Activated T-cell treated with anti-CD3 and anti-CD28 coated beads, Interleukin-2, amount 50 U/mL, for 4 hours (primary cell): ENCODE measurements around the gene STX8. TPM values are rescaled to one million over a fixed set of nuclear protein-coding genes. Genes with fewer than 3 reads are reported as not detected.
A peak's percentile ranks its signal among the peaks of the same experiment; 100 is the strongest.

Experiments used
- ATAC-seq, 2 donors: fragments of 200-7000 bp; cut with Tn5 transposase; one replicate each; pipeline ENCODE4 v1.10.0; 2021
- DNase-seq: peaks from one replicate; pipeline ENCODE4 v3.0.0-alpha.2; 2020
- H3K27me3 Mint-ChIP-seq: one replicate; pipeline ENCODE4 v1.8.0; 2021; ENCODE audit warnings: low read depth, mixed read lengths
- H3K36me3 Mint-ChIP-seq: one replicate; pipeline ENCODE4 v1.8.0; 2022; ENCODE audit warnings: mixed read lengths; ENCODE audit not compliant: insufficient read depth
- H3K4me1 Mint-ChIP-seq: one replicate; pipeline ENCODE4 v1.8.0; 2021; ENCODE audit warnings: low read depth, mixed read lengths
- H3K4me3 Mint-ChIP-seq: one replicate; pipeline ENCODE4 v1.8.0; 2021; ENCODE audit warnings: mild to moderate bottlenecking, moderate library complexity, mixed read lengths
- H3K9me3 Mint-ChIP-seq: one replicate; pipeline ENCODE4 v1.8.0; 2021; ENCODE audit warnings: mixed read lengths
- total RNA-seq, 3 donors: library from RNA; stranded (reverse); gene quantifications; one replicate each; pipeline ENCODE4 v1.2.1, GENCODE V29; 2021

The STX8 gene
- total RNA-seq, 3 donors from 2014 or later: 37.5 to 40.7 (median 38.3) TPM

DNA sequence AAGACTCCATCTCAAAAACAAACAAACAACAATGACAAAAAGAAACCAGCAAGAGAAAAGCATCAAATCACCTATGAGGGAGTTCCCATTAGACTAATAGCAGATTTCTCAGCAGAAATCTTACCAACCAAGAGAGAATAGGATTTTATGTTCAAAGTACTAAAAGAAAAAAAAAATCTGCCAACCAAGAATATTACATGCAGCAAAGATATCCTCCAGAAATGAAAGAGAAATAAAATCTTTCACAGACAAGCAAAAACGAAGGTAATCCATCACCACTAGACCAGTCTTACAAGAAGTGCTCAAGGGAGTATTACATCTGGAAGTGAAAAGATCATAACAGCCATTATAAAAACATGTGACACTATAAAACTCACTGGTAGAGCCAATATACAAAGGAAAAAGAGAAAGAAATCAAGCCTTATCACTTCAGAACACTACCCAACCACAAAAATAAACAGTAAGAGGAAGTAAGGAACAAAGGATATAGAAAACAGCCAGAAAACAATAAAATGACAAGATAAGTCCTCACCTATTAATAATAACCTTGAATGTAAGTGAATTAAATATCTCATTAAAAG lies 66.3 kb downstream of the STX8 start:
- H3K36me3 Mint-ChIP-seq: peaks cover 46% of the 10 kb centered on the region
- H3K27me3 Mint-ChIP-seq: no peaks in the 10 kb centered on the region
- H3K9me3 Mint-ChIP-seq: peaks cover 36% of the 10 kb centered on the region
- ATAC-seq: no peak
- DNase-seq: no peak
- no peak overlapping the region for H3K4me3 Mint-ChIP-seq
- H3K4me1 Mint-ChIP-seq: peaks cover 20% of the 10 kb centered on the region

DNA sequence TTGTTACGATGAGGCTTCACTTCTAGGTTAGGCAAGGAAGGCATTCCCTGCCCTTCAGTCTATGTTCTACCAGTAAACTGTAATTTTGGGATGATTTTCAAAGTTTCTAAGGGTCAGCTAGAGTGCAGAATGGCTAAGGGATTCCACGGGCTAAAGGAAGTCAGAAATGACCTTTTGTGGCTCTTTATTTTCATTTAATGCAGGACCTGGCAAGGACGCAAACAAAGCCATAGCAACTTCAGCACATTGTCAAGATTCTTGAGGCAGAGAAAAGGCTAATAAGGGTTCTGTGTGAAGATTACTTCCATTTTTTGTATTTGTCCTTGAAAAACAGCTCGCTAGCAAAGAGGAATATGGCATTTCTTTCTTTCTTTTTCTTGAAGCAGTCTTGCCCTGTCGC lies 76.6 kb downstream of the STX8 start:
- Mint-ChIP-seq H3K36me3 (peaks cover 17% of the 10 kb centered on the region), H3K4me3 (no peak overlapping the region), H3K9me3 (no peaks in the 10 kb centered on the region)

GRCh38 chr17:9498490-9498889 lies 77.1 kb downstream of the STX8 start:
- Mint-ChIP-seq H3K36me3 (peaks cover 17% of the 10 kb centered on the region), H3K27me3 (no peaks in the 10 kb centered on the region), H3K4me1 (no peaks in the 10 kb centered on the region), H3K9me3 (no peaks in the 10 kb centered on the region), H3K4me3 (no peak overlapping the region)
- DNase-seq (no peak), ATAC-seq (no peak)

More for the DNA sequence above, 76.6 kb downstream of the STX8 start:
- no peak for ATAC-seq
- Mint-ChIP-seq H3K27me3 (no peaks in the 10 kb centered on the region), H3K4me1 (no peaks in the 10 kb centered on the region)
- DNase-seq: no peak

DNA sequence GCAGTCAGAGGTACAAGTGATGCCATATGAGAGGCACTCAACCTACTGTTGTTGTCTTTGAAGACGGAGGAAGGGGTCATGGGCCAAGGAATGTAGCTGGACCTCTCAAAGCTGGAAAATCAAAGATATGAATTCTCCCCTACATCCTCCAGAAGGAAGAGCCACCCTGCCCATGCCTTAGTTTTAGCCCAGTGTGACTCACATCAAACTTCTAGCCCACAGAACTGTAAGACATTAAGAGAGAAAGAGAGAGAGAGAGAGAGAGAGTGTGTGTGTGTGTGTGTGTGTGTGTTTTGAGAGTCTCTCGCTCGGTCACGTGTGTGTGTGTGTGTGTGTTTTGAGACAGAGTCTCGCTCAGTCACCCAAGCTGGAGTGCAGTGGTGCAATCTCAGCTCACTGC lies 87.1 kb downstream of the STX8 start:
- peaks cover 28% of the 10 kb centered on the region for H3K36me3 Mint-ChIP-seq
- H3K4me3 Mint-ChIP-seq: no peak overlapping the region
- H3K9me3 Mint-ChIP-seq: no peaks in the 10 kb centered on the region
- H3K4me1 Mint-ChIP-seq: no peaks in the 10 kb centered on the region
- DNase-seq: no peak
- H3K27me3 Mint-ChIP-seq: no peaks in the 10 kb centered on the region
- ATAC-seq: no peak

- Mint-ChIP-seq H3K9me3 (no peaks in the 10 kb centered on the region), H3K36me3 (peaks cover 26% of the 10 kb centered on the region), H3K4me3 (no peak overlapping the region), H3K4me1 (no peaks in the 10 kb centered on the region), H3K27me3 (no peaks in the 10 kb centered on the region)
- DNase-seq (no peak), ATAC-seq (no peak)
Observed at GRCh38 chr17:9487406-9487805, 88.2 kb downstream of the STX8 start.

DNA sequence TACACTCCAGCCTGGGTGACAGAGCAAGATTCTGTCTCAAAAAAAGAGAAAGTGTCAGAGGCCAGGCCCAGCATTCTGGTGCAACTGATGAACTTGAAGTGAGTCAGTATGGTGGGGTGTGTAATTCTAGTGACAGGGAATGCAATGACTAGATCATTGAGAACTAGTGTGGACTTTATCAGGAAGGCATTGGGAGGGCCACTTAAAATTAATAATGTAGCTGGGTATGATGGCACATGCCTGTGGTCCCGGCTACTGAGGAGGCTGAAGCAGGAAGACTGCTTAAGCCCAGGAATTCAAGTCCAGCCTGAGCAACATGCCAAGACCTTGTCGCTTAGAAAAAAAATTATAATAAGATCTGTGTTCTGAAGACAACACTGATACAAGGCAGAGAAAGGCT lies 90.8 kb downstream of the STX8 start:
- DNase-seq (no peak), ATAC-seq (no peak)
- H3K36me3 Mint-ChIP-seq: peaks cover 20% of the 10 kb centered on the region
- no peaks in the 10 kb centered on the region for H3K9me3 Mint-ChIP-seq
- H3K27me3 Mint-ChIP-seq: no peaks in the 10 kb centered on the region
- no peak overlapping the region for H3K4me3 Mint-ChIP-seq
- H3K4me1 Mint-ChIP-seq: no peaks in the 10 kb centered on the region

DNA sequence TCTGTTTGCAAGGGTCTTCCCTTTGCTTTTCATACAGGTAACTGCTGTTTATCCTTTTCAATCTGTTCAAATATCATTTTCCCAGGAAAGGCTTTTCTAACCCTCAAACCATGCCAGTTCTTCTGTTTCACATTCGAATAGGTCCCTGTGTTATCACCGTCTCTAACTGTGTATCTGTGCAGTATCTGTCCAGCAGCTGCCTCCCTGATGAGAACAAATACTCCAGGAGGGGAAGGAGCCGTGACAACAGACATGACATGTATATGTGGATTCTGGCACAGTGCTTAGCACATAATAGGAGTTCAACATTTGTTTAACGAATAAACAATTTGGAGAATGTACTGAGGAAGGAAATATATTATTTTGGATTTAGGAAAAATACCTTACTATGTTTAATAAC lies 95.7 kb downstream of the STX8 start:
- H3K36me3 Mint-ChIP-seq: peaks cover 11% of the 10 kb centered on the region
- no peaks in the 10 kb centered on the region for H3K9me3 Mint-ChIP-seq
- H3K4me1 Mint-ChIP-seq: no peaks in the 10 kb centered on the region
- no peak overlapping the region for H3K4me3 Mint-ChIP-seq
- DNase-seq (no peak), ATAC-seq (no peak)
- no peaks in the 10 kb centered on the region for H3K27me3 Mint-ChIP-seq

DNA sequence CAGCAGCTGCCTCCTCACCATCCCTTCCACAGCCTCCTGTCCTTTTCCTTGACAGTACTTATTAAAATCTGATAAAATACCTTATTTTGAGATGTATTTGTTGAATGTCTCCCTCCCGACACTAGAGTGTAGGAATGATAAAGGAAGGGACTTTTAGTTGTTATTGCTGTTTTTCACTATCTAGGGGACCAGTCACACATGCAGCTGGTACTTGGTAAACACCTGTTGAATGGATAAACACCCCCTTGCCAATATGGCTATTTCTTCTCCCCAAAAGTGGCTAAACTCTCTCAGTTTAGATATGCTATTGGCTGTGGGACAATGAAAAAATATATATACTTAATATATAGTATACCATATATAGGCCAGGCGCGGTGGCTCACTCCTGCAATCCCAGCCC lies 96.7 kb downstream of the STX8 start:
- no peaks in the 10 kb centered on the region for H3K27me3 Mint-ChIP-seq
- no peak for ATAC-seq
- H3K4me1 Mint-ChIP-seq: no peaks in the 10 kb centered on the region
- DNase-seq: no peak
- H3K4me3 Mint-ChIP-seq: no peak overlapping the region
- peaks cover 6% of the 10 kb centered on the region for H3K36me3 Mint-ChIP-seq
- no peaks in the 10 kb centered on the region for H3K9me3 Mint-ChIP-seq

GRCh38 chr17:9475101-9475658 lies 100.4 kb downstream of the STX8 start:
- no peaks in the 10 kb centered on the region for H3K27me3 Mint-ChIP-seq
- DNase-seq (no peak), ATAC-seq (no peak)
- H3K9me3 Mint-ChIP-seq: no peaks in the 10 kb centered on the region
- H3K4me3 Mint-ChIP-seq: no peak overlapping the region
- H3K4me1 Mint-ChIP-seq: peaks cover 17% of the 10 kb centered on the region
- peaks cover 3% of the 10 kb centered on the region for H3K36me3 Mint-ChIP-seq

GRCh38 chr17:9473711-9474110 lies 101.9 kb downstream of the STX8 start:
- Mint-ChIP-seq H3K36me3 (peaks cover 3% of the 10 kb centered on the region), H3K4me3 (no peak overlapping the region), H3K27me3 (no peaks in the 10 kb centered on the region), H3K4me1 (peaks cover 32% of the 10 kb centered on the region), H3K9me3 (no peaks in the 10 kb centered on the region)
- no peak for ATAC-seq
- no peak for DNase-seq

DNA sequence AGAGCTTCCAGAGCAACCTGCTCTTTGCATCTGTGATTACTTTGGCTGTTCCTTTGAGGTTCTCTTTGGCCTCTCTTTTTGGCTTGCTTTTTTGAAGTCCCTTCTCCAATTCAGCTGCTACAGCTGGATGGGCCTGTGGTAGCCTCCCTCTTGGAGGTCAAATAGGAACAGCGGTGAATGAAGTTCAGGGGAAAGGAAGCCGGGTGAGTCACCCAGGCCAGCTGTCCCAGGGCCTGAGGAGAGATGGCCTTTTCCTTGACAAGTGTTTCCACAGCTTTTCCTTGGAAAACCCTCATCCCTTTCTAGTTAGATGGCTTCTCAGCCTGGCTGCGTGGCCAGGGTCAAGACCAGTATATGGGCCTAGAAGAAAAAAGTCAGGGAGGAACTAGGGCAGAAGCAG lies 103.1 kb downstream of the STX8 start:
- H3K27me3 Mint-ChIP-seq: no peaks in the 10 kb centered on the region
- no peaks in the 10 kb centered on the region for H3K9me3 Mint-ChIP-seq
- no peak for ATAC-seq

GRCh38 chr17:9472094-9472493 lies 103.5 kb downstream of the STX8 start:
- no peak overlapping the region for H3K4me3 Mint-ChIP-seq
- ATAC-seq (no peak), DNase-seq (no peak)

More for the DNA sequence above, 103.1 kb downstream of the STX8 start:
- peaks cover 3% of the 10 kb centered on the region for H3K36me3 Mint-ChIP-seq
- H3K4me1 Mint-ChIP-seq: peaks cover 33% of the 10 kb centered on the region
- H3K4me3 Mint-ChIP-seq: no peak overlapping the region
- no peak for DNase-seq

GRCh38 chr17:9470171-9470570 lies 105.4 kb downstream of the STX8 start:
- Mint-ChIP-seq H3K9me3 (no peaks in the 10 kb centered on the region), H3K27me3 (no peaks in the 10 kb centered on the region), H3K4me1 (peaks cover 38% of the 10 kb centered on the region), H3K4me3 (peak overlapping the region; percentile 16), H3K36me3 (no peaks in the 10 kb centered on the region)
- peak; percentile 54 to 58 for ATAC-seq
- no peak for DNase-seq

More at GRCh38 chr17:9472094-9472493, 103.5 kb downstream of the STX8 start:
- peaks cover 33% of the 10 kb centered on the region for H3K4me1 Mint-ChIP-seq
- H3K36me3 Mint-ChIP-seq: peaks cover 3% of the 10 kb centered on the region
- no peaks in the 10 kb centered on the region for H3K27me3 Mint-ChIP-seq
- no peaks in the 10 kb centered on the region for H3K9me3 Mint-ChIP-seq

GRCh38 chr17:9468937-9469336 lies 106.7 kb downstream of the STX8 start:
- ATAC-seq (no peak), DNase-seq (no peak)
- H3K4me3 Mint-ChIP-seq: no peak overlapping the region
- no peaks in the 10 kb centered on the region for H3K27me3 Mint-ChIP-seq
- H3K36me3 Mint-ChIP-seq: peaks cover 3% of the 10 kb centered on the region
- H3K4me1 Mint-ChIP-seq: peaks cover 46% of the 10 kb centered on the region
- H3K9me3 Mint-ChIP-seq: no peaks in the 10 kb centered on the region

GRCh38 chr17:9468532-9468931 lies 107.1 kb downstream of the STX8 start:
- DNase-seq: no peak
- Mint-ChIP-seq H3K36me3 (peaks cover 3% of the 10 kb centered on the region), H3K4me1 (peaks cover 46% of the 10 kb centered on the region), H3K27me3 (no peaks in the 10 kb centered on the region), H3K4me3 (no peak overlapping the region), H3K9me3 (no peaks in the 10 kb centered on the region)
- ATAC-seq: no peak
